OCI-LY7 (cell line): ENCODE measurements around the gene LGR6. TPM values are rescaled to one million over a fixed set of nuclear protein-coding genes. Genes with fewer than 3 reads are reported as not detected.

Source experiments
- BruUV-seq: library from RNA; stranded (reverse); fragments of 400-500 nt; replicated peaks from 2 replicates; lab custom pipeline; 2021; lab: Mats Ljungman, UMichigan
- CTCF ChIA-PET: fragments of 300-600 bp; sonication (Branson Sonifier 250); formaldehyde crosslinking; loops from one replicate; lab custom pipeline; 2022; ENCODE audit warnings: antibody characterized with exemption; ENCODE audit not compliant: unreplicated experiment; lab: Charles Lee
- POLR2A ChIA-PET: fragments of 300-600 bp; sonication (Branson Sonifier 250); formaldehyde crosslinking; loops from one replicate; lab custom pipeline; 2022; ENCODE audit warnings: antibody characterized with exemption; lab: Charles Lee
- DNase-seq: peaks from one replicate; pipeline ENCODE4 v3.0.0-alpha.2; 2015; ENCODE audit warnings: low spot score
- H2AFZ ChIP-seq: fragments of 200-600 bp; sonication (generic), shearing (Covaris generic); 2 replicates; pipeline ENCODE4 v1.6.1; 2014; ENCODE audit warnings: mild to moderate bottlenecking, antibody characterized with exemption, low read length, moderate library complexity
- H3K27ac ChIP-seq: fragments of 200-600 bp; sonication (generic); 2 replicates; pipeline ENCODE4 v1.5.1; 2014; ENCODE audit warnings: mixed run types, low read depth, mild to moderate bottlenecking, moderate library complexity, low read length, inconsistent platforms; ENCODE audit not compliant: poor library complexity, severe bottlenecking
- H3K36me3 ChIP-seq: fragments of 200-600 bp; sonication (generic); 2 replicates; pipeline ENCODE4 v1.6.1; 2014; ENCODE audit warnings: mild to moderate bottlenecking, antibody characterized with exemption, low read length, moderate library complexity, mixed read lengths; ENCODE audit not compliant: insufficient read depth
- H3K4me1 ChIP-seq: fragments of 200-600 bp; sonication (generic); 2 replicates; pipeline ENCODE4 v1.5.1; 2014; ENCODE audit warnings: mild to moderate bottlenecking, low read length; ENCODE audit not compliant: insufficient read depth, poor library complexity, severe bottlenecking
- H3K4me2 ChIP-seq: fragments of 200-600 bp; sonication (generic); 2 replicates; pipeline ENCODE4 v1.6.1; 2014; ENCODE audit warnings: mild to moderate bottlenecking, low read length
- H3K4me3 ChIP-seq: fragments of 200-600 bp; sonication (generic); 2 replicates; pipeline ENCODE4 v1.5.1; 2014; ENCODE audit warnings: mild to moderate bottlenecking, low read depth, low read length; ENCODE audit not compliant: poor library complexity, severe bottlenecking
- H3K79me2 ChIP-seq: fragments of 200-600 bp; sonication (generic); 2 replicates; pipeline ENCODE4 v1.6.1; 2016; ENCODE audit warnings: low read depth, mild to moderate bottlenecking, low read length, moderate library complexity, mixed read lengths; ENCODE audit not compliant: insufficient read depth
- H3K9me2 ChIP-seq: fragments of 200-600 bp; sonication (generic); 2 replicates; pipeline ENCODE4 v1.6.1; 2016; ENCODE audit warnings: mild to moderate bottlenecking, low read length, mixed read lengths; ENCODE audit not compliant: insufficient read depth
- H3K9me3 ChIP-seq: fragments of 200-600 bp; sonication (generic); 2 replicates; pipeline ENCODE4 v1.6.1; 2014; ENCODE audit warnings: mild to moderate bottlenecking, mixed run types, low read length, mixed read lengths
- H4K20me1 ChIP-seq: fragments of 200-600 bp; sonication (generic); 2 replicates; pipeline ENCODE4 v1.6.1; 2014; ENCODE audit warnings: mild to moderate bottlenecking, antibody characterized with exemption, low read length, moderate library complexity, mixed read lengths; ENCODE audit not compliant: insufficient read depth
- EZH2phosphoT487 ChIP-seq: fragments of 200-600 bp; sonication (generic); IDR thresholded peaks from 2 replicates; pipeline ENCODE4 v1.6.1; 2018; ENCODE audit warnings: low read depth, borderline replicate concordance, mild to moderate bottlenecking, mixed run types, antibody characterized with exemption, low read length, moderate library complexity, mixed read lengths
- intact Hi-C: fragments of 100-400 bp; cut with micrococcal nuclease; formaldehyde crosslinking; loops from one replicate; pipeline ENCODE4 v1.10.0; 2022; ENCODE audit not compliant: unreplicated experiment
- total RNA-seq, 2 experiments: library from RNA; depleted of rRNA in 1 of 2; stranded (reverse); fragments of >200 nt in 1 of 2; shearing (Covaris generic) in 1 of 2; gene quantifications; 2 replicates each; pipeline ENCODE4 v1.2.3, GENCODE V29; 2014 to 2022
- TF ChIP-seq, protein P1 (sequence below): fragments of 200-600 bp; sonication (generic); conservative IDR thresholded peaks from 2 replicates; pipeline ENCODE4 v1.5.1; 2014; ENCODE audit warnings: mild to moderate bottlenecking, antibody characterized with exemption, low read length, moderate library complexity, mixed read lengths

LGR6 gene
- total RNA-seq, 2 experiments from 2014 or later = not detected

DNA sequence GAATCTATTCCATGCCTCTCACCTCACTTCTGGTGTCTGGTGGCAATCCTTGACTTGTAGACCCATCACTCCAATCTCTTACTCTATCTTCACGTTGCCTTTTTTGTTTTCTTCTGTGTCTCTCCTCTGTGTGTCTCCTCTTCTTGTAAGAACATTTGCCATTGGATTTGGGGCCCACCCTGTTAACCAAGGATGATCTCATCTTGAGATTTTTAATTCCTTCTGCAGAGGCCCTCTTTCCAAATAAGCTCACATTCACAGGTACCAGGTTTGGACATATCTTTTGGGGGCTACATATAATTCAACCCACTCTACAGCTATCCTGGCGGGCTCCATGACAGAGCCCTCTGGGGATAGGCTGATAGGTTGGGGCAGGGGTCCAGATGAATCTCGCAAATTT is 92.3 kb downstream of the LGR6 start:
- Histone ChIP-seq H3K79me2 (no peaks in the 10 kb centered on the region), H3K4me3 (no peak overlapping the region), H2AFZ (no peak overlapping the region), H3K36me3 (no peaks in the 10 kb centered on the region), H3K9me2 (no peaks in the 10 kb centered on the region), H3K4me1 (peaks cover 12% of the 10 kb centered on the region), H4K20me1 (no peaks in the 10 kb centered on the region), H3K4me2 (no peak overlapping the region), H3K9me3 (no peaks in the 10 kb centered on the region), H3K27ac (no peak overlapping the region)
- DNase-seq = no peak
- intact Hi-C loops = no loop called here
- no peak for TF ChIP-seq EZH2phosphoT487
- TF ChIP-seq, protein P1, sequence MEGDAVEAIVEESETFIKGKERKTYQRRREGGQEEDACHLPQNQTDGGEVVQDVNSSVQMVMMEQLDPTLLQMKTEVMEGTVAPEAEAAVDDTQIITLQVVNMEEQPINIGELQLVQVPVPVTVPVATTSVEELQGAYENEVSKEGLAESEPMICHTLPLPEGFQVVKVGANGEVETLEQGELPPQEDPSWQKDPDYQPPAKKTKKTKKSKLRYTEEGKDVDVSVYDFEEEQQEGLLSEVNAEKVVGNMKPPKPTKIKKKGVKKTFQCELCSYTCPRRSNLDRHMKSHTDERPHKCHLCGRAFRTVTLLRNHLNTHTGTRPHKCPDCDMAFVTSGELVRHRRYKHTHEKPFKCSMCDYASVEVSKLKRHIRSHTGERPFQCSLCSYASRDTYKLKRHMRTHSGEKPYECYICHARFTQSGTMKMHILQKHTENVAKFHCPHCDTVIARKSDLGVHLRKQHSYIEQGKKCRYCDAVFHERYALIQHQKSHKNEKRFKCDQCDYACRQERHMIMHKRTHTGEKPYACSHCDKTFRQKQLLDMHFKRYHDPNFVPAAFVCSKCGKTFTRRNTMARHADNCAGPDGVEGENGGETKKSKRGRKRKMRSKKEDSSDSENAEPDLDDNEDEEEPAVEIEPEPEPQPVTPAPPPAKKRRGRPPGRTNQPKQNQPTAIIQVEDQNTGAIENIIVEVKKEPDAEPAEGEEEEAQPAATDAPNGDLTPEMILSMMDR = no peak
- ChIA-PET CTCF (no interaction called here), POLR2A (no interaction called here)
- BruUV-seq = no TSS peak

DNA sequence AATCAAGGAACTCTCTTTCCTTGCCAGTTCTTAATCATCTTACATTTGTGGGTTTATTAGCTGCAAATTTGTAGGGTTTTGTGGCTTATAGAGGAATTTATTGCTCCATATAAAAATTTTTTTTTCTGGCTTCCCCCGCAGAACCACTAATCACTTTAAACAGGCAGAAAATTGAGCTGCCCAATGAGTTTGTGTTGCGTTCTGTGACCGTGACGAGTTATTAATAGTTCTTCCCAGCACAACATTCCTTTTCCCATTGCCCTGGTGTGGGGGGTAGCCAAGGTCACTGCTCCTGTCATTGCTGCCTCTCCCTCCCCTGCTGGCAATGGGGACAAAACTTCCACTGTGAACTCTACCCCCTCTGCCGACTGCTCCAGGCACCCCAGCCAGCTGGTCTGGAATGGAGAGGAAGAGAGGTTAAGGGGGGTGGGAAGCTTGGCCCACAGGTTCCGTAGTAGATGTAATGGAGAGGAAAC is 93.1 kb downstream of the LGR6 start:
- Histone ChIP-seq H3K4me1 (peaks cover 12% of the 10 kb centered on the region), H3K9me3 (no peaks in the 10 kb centered on the region), H3K36me3 (no peaks in the 10 kb centered on the region), H3K4me2 (no peak overlapping the region), H2AFZ (no peak overlapping the region), H3K9me2 (no peaks in the 10 kb centered on the region), H3K27ac (no peak overlapping the region), H3K4me3 (no peak overlapping the region), H3K79me2 (no peaks in the 10 kb centered on the region), H4K20me1 (no peaks in the 10 kb centered on the region)
- no TSS peak for BruUV-seq
- DNase-seq = no peak
- intact Hi-C loops = no loop called here
- POLR2A ChIA-PET = no interaction called here
- CTCF ChIA-PET = no interaction called here
- TF ChIP-seq, protein P1 = no peak

DNA sequence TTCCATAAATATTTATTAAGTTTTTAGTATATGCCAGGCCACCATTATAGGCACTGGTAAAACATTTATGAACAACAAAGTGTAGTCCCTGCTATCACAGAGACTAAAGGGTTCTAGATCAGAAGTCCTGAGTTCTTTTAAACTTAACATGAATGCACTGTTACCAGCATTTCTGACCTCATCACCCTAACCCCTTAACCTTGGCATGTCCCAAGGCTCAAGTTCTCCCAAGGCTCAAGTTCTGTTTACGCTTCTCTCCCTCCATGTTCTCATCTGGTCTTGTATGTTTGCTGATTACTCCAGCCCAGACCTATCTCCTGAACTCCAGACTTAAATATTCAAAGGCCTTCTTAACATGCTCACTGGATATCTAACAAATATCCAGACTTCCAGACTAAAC is 93.6 kb downstream of the LGR6 start:
- H3K9me3 ChIP-seq = no peaks in the 10 kb centered on the region
- no peak overlapping the region for H3K4me3 ChIP-seq
- H2AFZ ChIP-seq = no peak overlapping the region
- H3K4me2 ChIP-seq = no peak overlapping the region
- POLR2A ChIA-PET = no interaction called here
- H3K79me2 ChIP-seq = no peaks in the 10 kb centered on the region
- intact Hi-C loops = no loop called here
- no TSS peak for BruUV-seq
- CTCF ChIA-PET = no interaction called here
- no peak for TF ChIP-seq EZH2phosphoT487
- TF ChIP-seq, protein P1 = no peak
- no peaks in the 10 kb centered on the region for H3K9me2 ChIP-seq
- H3K27ac ChIP-seq = no peak overlapping the region
- H4K20me1 ChIP-seq = no peaks in the 10 kb centered on the region
- no peak for DNase-seq
- H3K4me1 ChIP-seq = peaks cover 12% of the 10 kb centered on the region
- H3K36me3 ChIP-seq = no peaks in the 10 kb centered on the region
